ENCODE results near the gene LCN15. TPM values are rescaled to one million over a fixed set of nuclear protein-coding genes. Genes with fewer than 3 reads are reported as not detected.
"Not testable (repeated sequence)": the region's sequence is repeated elsewhere in the genome, so short reads cannot be mapped to it uniquely, and the experiment has no call there.

LCN15 gene
- total RNA-seq, 2 experiments from 2014 or later = not detected

GRCh38 chr9:136771907-136772415 lies 7.6 kb upstream of the LCN15 start:
- Histone ChIP-seq H3K36me3 (ENCODE audit: insufficient read depth, low read length) (no peaks in the 10 kb centered on the region), H3K4me3 (ENCODE audit: low read depth, low read length, poor library complexity, severe bottlenecking) (no peak overlapping the region), H3K4me1 (ENCODE audit: insufficient read depth, low read length, poor library complexity, severe bottlenecking) (peaks cover 11% of the 10 kb centered on the region), H2AFZ (ENCODE audit: low read length) (no peak overlapping the region), H3K27ac (ENCODE audit: low read depth, low read length, poor library complexity, severe bottlenecking) (no peak overlapping the region), H3K79me2 (ENCODE audit: insufficient read depth, low read depth, low read length) (no peaks in the 10 kb centered on the region), H3K4me2 (ENCODE audit: low read length) (no peak overlapping the region), H4K20me1 (ENCODE audit: insufficient read depth, low read length) (no peaks in the 10 kb centered on the region), H3K9me3 (ENCODE audit: low read length) (peaks cover 17% of the 10 kb centered on the region; the same call in 1 of the 2 replicates), H3K9me2 (ENCODE audit: insufficient read depth, low read length) (no peaks in the 10 kb centered on the region)
- ChIA-PET POLR2A (interaction anchor here (0.5 kb wide), 1 partner anchor 48 kb away, joined by 5 read pairs; no protein-coding TSS in a partner anchor), CTCF (ENCODE audit: unreplicated experiment) (no interaction called here)
- DNase-seq (ENCODE audit: low spot score) = no peak
- TF ChIP-seq, protein P1, sequence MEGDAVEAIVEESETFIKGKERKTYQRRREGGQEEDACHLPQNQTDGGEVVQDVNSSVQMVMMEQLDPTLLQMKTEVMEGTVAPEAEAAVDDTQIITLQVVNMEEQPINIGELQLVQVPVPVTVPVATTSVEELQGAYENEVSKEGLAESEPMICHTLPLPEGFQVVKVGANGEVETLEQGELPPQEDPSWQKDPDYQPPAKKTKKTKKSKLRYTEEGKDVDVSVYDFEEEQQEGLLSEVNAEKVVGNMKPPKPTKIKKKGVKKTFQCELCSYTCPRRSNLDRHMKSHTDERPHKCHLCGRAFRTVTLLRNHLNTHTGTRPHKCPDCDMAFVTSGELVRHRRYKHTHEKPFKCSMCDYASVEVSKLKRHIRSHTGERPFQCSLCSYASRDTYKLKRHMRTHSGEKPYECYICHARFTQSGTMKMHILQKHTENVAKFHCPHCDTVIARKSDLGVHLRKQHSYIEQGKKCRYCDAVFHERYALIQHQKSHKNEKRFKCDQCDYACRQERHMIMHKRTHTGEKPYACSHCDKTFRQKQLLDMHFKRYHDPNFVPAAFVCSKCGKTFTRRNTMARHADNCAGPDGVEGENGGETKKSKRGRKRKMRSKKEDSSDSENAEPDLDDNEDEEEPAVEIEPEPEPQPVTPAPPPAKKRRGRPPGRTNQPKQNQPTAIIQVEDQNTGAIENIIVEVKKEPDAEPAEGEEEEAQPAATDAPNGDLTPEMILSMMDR (conservative IDR thresholded peaks at IDR 0.05; ENCODE audit: low read length) = no peak
- TF ChIP-seq EZH2phosphoT487 (IDR thresholded peaks at IDR 0.05; ENCODE audit: borderline replicate concordance, low read depth, low read length) = no peak
- intact Hi-C loops (cut with micrococcal nuclease; ENCODE audit: unreplicated experiment) = no loop called here
- BruUV-seq (replicated peaks) = no TSS peak

DNA sequence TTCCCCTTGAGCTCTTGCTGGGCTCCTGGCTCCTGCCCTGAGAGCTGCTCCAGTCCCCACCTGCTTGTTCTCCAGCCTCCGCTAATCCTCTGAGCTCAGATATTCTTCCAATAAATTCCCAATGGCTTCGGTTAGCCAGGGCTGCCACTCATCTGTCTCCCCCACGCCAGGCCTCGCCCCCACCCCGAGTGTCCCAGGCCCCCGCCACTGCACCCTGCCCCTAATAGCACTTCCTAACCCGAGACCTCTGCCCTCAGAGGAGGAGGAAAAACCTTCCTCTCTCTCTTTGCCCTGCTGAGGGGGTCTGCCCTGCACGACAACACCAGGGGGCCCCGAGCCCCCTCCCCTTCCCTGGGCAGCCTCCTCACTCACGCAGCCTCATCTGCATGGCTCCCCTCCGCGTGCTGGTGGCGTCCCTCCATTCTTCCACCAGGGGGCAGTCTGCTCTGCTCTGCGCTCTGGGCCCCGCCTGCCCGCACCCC lies 5.4 kb upstream of the LCN15 start:
- intact Hi-C loops (cut with micrococcal nuclease; ENCODE audit: unreplicated experiment) = no loop called here
- Histone ChIP-seq H2AFZ (ENCODE audit: low read length) (no peak overlapping the region), H3K27ac (ENCODE audit: low read depth, low read length, poor library complexity, severe bottlenecking) (no peak overlapping the region), H3K9me2 (ENCODE audit: insufficient read depth, low read length) (no peaks in the 10 kb centered on the region), H3K4me1 (ENCODE audit: insufficient read depth, low read length, poor library complexity, severe bottlenecking) (peaks cover 14% of the 10 kb centered on the region), H3K79me2 (ENCODE audit: insufficient read depth, low read depth, low read length) (no peaks in the 10 kb centered on the region), H3K4me2 (ENCODE audit: low read length) (no peak overlapping the region), H3K9me3 (ENCODE audit: low read length) (peaks cover 17% of the 10 kb centered on the region; the same call in 1 of the 2 replicates), H3K36me3 (ENCODE audit: insufficient read depth, low read length) (no peaks in the 10 kb centered on the region), H3K4me3 (ENCODE audit: low read depth, low read length, poor library complexity, severe bottlenecking) (no peak overlapping the region), H4K20me1 (ENCODE audit: insufficient read depth, low read length) (no peaks in the 10 kb centered on the region)
- BruUV-seq (replicated peaks) = no TSS peak
- CTCF ChIA-PET (ENCODE audit: unreplicated experiment) = interaction anchor here (0.6 kb wide), 1 partner anchor 9 kb away, joined by 4 read pairs; no protein-coding TSS in a partner anchor
- peak; percentile 51 for DNase-seq (ENCODE audit: low spot score)
- POLR2A ChIA-PET = no interaction called here
- no peak for TF ChIP-seq EZH2phosphoT487 (IDR thresholded peaks at IDR 0.05; ENCODE audit: borderline replicate concordance, low read depth, low read length)
- TF ChIP-seq, protein P1 (conservative IDR thresholded peaks at IDR 0.05; ENCODE audit: low read length) = peak; percentile 65

GRCh38 chr9:136766410-136767120 lies 2.2 kb upstream of the LCN15 start:
- TF ChIP-seq, protein P1 (conservative IDR thresholded peaks at IDR 0.05; ENCODE audit: low read length) = 0 out of 2 replicates have a peak, but pooled peaks have one; percentile 42
- H3K9me3 ChIP-seq (ENCODE audit: low read length); POLR2A ChIA-PET; DNase-seq (ENCODE audit: low spot score); H3K36me3 ChIP-seq (ENCODE audit: insufficient read depth, low read length); BruUV-seq (replicated peaks); H3K9me2 ChIP-seq (ENCODE audit: insufficient read depth, low read length); H4K20me1 ChIP-seq (ENCODE audit: insufficient read depth, low read length); H3K27ac ChIP-seq (ENCODE audit: low read depth, low read length, poor library complexity, severe bottlenecking); H3K79me2 ChIP-seq (ENCODE audit: insufficient read depth, low read depth, low read length); H3K4me2 ChIP-seq (ENCODE audit: low read length); intact Hi-C loops (cut with micrococcal nuclease; ENCODE audit: unreplicated experiment); H2AFZ ChIP-seq (ENCODE audit: low read length); H3K4me3 ChIP-seq (ENCODE audit: low read depth, low read length, poor library complexity, severe bottlenecking): not testable (repeated sequence)
- H3K4me1 ChIP-seq (ENCODE audit: insufficient read depth, low read length, poor library complexity, severe bottlenecking) = peaks cover 10% of the 10 kb centered on the region
- CTCF ChIA-PET (ENCODE audit: unreplicated experiment) = interaction anchor here (0.6 kb wide), 1 partner anchor 153 kb away, joined by 3 read pairs; no protein-coding TSS in a partner anchor

DNA sequence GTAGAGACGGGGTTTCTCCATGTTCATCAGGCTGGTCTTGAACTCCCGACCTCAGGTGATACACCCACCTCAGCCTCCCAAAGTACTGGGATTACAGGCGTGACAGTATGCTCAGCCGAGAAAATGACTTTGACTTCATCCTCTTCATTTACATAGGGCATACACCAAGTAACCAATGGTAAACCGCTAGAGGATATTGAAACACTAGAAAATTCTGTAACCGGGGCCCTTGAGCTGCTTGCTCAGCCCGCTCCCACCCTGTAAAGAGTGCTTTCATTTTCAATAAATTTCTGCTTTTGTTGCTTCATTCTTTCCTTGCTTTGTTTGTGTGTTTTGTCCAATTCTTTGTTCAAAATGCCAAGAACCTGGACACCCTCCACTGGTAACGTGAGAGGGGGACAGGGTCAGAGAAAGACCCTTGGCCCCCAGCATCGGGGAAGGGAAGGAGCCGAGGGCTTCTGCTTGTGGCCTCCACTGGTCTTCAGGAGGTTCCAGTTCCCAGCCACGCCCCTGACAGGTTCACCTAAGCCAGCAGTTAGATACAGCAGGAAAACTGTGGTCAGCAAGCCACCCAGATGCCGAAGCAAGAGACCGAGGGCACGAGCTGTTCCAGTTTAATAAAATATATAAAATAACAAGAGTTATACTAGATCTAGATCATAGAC lies 1.6 kb upstream of the LCN15 start:
- intact Hi-C loops (cut with micrococcal nuclease; ENCODE audit: unreplicated experiment); H3K9me3 ChIP-seq (ENCODE audit: low read length); DNase-seq (ENCODE audit: low spot score); H3K36me3 ChIP-seq (ENCODE audit: insufficient read depth, low read length); H4K20me1 ChIP-seq (ENCODE audit: insufficient read depth, low read length); H2AFZ ChIP-seq (ENCODE audit: low read length); BruUV-seq (replicated peaks); H3K27ac ChIP-seq (ENCODE audit: low read depth, low read length, poor library complexity, severe bottlenecking); H3K79me2 ChIP-seq (ENCODE audit: insufficient read depth, low read depth, low read length); H3K9me2 ChIP-seq (ENCODE audit: insufficient read depth, low read length); POLR2A ChIA-PET: not testable (repeated sequence)
- H3K4me2 ChIP-seq (ENCODE audit: low read length) = peak overlapping the region; percentile 34; the same call in 1 of the 2 replicates
- CTCF ChIA-PET (ENCODE audit: unreplicated experiment) = interaction anchor here (0.6 kb wide), 1 partner anchor 152 kb away, joined by 3 read pairs; no protein-coding TSS in a partner anchor
- peak overlapping the region; percentile 5 for H3K4me3 ChIP-seq (ENCODE audit: low read depth, low read length, poor library complexity, severe bottlenecking)
- H3K4me1 ChIP-seq (ENCODE audit: insufficient read depth, low read length, poor library complexity, severe bottlenecking) = peaks cover 10% of the 10 kb centered on the region

All from OCI-LY7 (cell line).